ENCODE results near the gene SCUBE1.

Gene SCUBE1

GRCh38 chr22:43247546-43248260 lies 95.5 kb downstream of the SCUBE1 start:
- no peak overlapping the region for H3K14ac ChIP-seq (ENCODE audit: low read length)
- peaks cover 0 to 69% (median 0%) of the 10 kb centered on the region in 3 experiments for H3K27me3 ChIP-seq (ENCODE audit: control insufficient read depth in 3 of 3, insufficient read depth in 3 of 3, low read depth in 1 of 3, low read length in 3 of 3)
- no peak overlapping the region for H2AFZ ChIP-seq (ENCODE audit: low read length)
- H3K27ac ChIP-seq (replicated peaks; ENCODE audit: low read length): no peak overlapping the region
- no peak overlapping the region for H4K91ac ChIP-seq (ENCODE audit: low read depth, low read length, poor library complexity)
- peak overlapping the region; percentile 54 for H3K9ac ChIP-seq (ENCODE audit: low read depth, low read length, poor library complexity)
- H3K9me3 ChIP-seq (replicated peaks in 1 of 2; ENCODE audit: control insufficient read depth in 2 of 2, insufficient read depth in 1 of 2, low read depth in 1 of 2, low read length in 2 of 2): no peaks in the 10 kb centered on the region
- H3K36me3 ChIP-seq (replicated peaks in 1 of 2; ENCODE audit: control insufficient read depth in 2 of 2, insufficient read depth in 2 of 2, low read length in 2 of 2): peaks cover 0 to 15% of the 10 kb centered on the region in 2 donors
- H2BK5ac ChIP-seq (ENCODE audit: low read length): no peak overlapping the region
- no peak overlapping the region for H3K4me2 ChIP-seq (ENCODE audit: insufficient read depth, low read length, poor library complexity, severe bottlenecking)
- no CpG with 5 or more reads among the region's 10 CpGs for WGBS, 2 donors (ENCODE audit: extremely low coverage in 2 of 2, insufficient read length in 2 of 2, insufficient replicate concordance in 1 of 2)
- no peak overlapping the region for H2AK5ac ChIP-seq (ENCODE audit: low read depth, low read length)
- no peak overlapping the region for H3K4me3 ChIP-seq (ENCODE audit: low read length in 2 of 2)
- no peak overlapping the region for H3K4ac ChIP-seq (ENCODE audit: low read length)
- H3K4me1 ChIP-seq (ENCODE audit: control insufficient read depth in 2 of 2, insufficient read depth in 1 of 2, low read depth in 1 of 2, low read length in 2 of 2): peaks cover 0 to 16% of the 10 kb centered on the region in 2 donors
- no peak overlapping the region for H2BK120ac ChIP-seq (ENCODE audit: low read depth, low read length)
- DNase-seq (ENCODE audit: low spot score): no peak
- H4K8ac ChIP-seq (ENCODE audit: low read depth, low read length): no peak overlapping the region
- no peak overlapping the region for H3K18ac ChIP-seq (ENCODE audit: low read length)
- no peak overlapping the region for H2BK15ac ChIP-seq (ENCODE audit: low read length)
- H3K79me1 ChIP-seq (ENCODE audit: low read depth, low read length): no peaks in the 10 kb centered on the region
- H3K23ac ChIP-seq (ENCODE audit: low read depth, low read length, poor library complexity): no peak overlapping the region
- H2BK12ac ChIP-seq (ENCODE audit: low read length): no peak overlapping the region

GRCh38 chr22:43246188-43246587 lies 97.0 kb downstream of the SCUBE1 start:
- Histone ChIP-seq H4K91ac (ENCODE audit: low read depth, low read length, poor library complexity) (no peak overlapping the region), H2BK12ac (ENCODE audit: low read length) (no peak overlapping the region)
- WGBS, 2 donors (ENCODE audit: extremely low coverage in 2 of 2, insufficient read length in 2 of 2, insufficient replicate concordance in 1 of 2): no CpG with 5 or more reads among the region's 4 CpGs

GRCh38 chr22:43245717-43246116 lies 97.5 kb downstream of the SCUBE1 start:
- Histone ChIP-seq H3K79me1 (ENCODE audit: low read depth, low read length) (no peaks in the 10 kb centered on the region), H2BK120ac (ENCODE audit: low read depth, low read length) (no peak overlapping the region), H3K23ac (ENCODE audit: low read depth, low read length, poor library complexity) (no peak overlapping the region), H4K8ac (ENCODE audit: low read depth, low read length) (no peak overlapping the region), H2AK5ac (ENCODE audit: low read depth, low read length) (peak overlapping the region; percentile 50), H3K9ac (ENCODE audit: low read depth, low read length, poor library complexity) (no peak overlapping the region), H3K4ac (ENCODE audit: low read length) (no peak overlapping the region), H4K91ac (ENCODE audit: low read depth, low read length, poor library complexity) (no peak overlapping the region), H2BK5ac (ENCODE audit: low read length) (no peak overlapping the region), H3K36me3 (replicated peaks in 1 of 2; ENCODE audit: control insufficient read depth in 2 of 2, insufficient read depth in 2 of 2, low read length in 2 of 2) (peaks cover 0 to 10% of the 10 kb centered on the region in 2 donors), H3K14ac (ENCODE audit: low read length) (no peak overlapping the region), H3K4me2 (ENCODE audit: insufficient read depth, low read length, poor library complexity, severe bottlenecking) (no peak overlapping the region), H3K27me3 (ENCODE audit: control insufficient read depth in 3 of 3, insufficient read depth in 3 of 3, low read depth in 1 of 3, low read length in 3 of 3) (peaks cover 0 to 67% (median 0%) of the 10 kb centered on the region in 3 experiments), H3K27ac (replicated peaks; ENCODE audit: low read length) (no peak overlapping the region), H2AFZ (ENCODE audit: low read length) (no peak overlapping the region), H3K9me3 (replicated peaks in 1 of 2; ENCODE audit: control insufficient read depth in 2 of 2, insufficient read depth in 1 of 2, low read depth in 1 of 2, low read length in 2 of 2) (no peaks in the 10 kb centered on the region), H3K18ac (ENCODE audit: low read length) (peak overlapping the region; percentile 2), H3K4me1 (ENCODE audit: control insufficient read depth in 2 of 2, insufficient read depth in 1 of 2, low read depth in 1 of 2, low read length in 2 of 2) (peaks cover 0 to 17% of the 10 kb centered on the region in 2 donors), H2BK15ac (ENCODE audit: low read length) (no peak overlapping the region), H2BK12ac (ENCODE audit: low read length) (no peak overlapping the region), H3K4me3 (ENCODE audit: low read length in 2 of 2) (no peak overlapping the region)
- no CpG with 5 or more reads among the region's 10 CpGs for WGBS, 2 donors (ENCODE audit: extremely low coverage in 2 of 2, insufficient read length in 2 of 2, insufficient replicate concordance in 1 of 2)
- no peak for DNase-seq (ENCODE audit: low spot score)

More at GRCh38 chr22:43246188-43246587, 97.0 kb downstream of the SCUBE1 start:
- H3K27ac ChIP-seq (replicated peaks; ENCODE audit: low read length): no peak overlapping the region
- no peaks in the 10 kb centered on the region for H3K79me1 ChIP-seq (ENCODE audit: low read depth, low read length)
- H4K8ac ChIP-seq (ENCODE audit: low read depth, low read length): no peak overlapping the region
- H3K27me3 ChIP-seq (ENCODE audit: control insufficient read depth in 3 of 3, insufficient read depth in 3 of 3, low read depth in 1 of 3, low read length in 3 of 3): peaks cover 0 to 68% (median 0%) of the 10 kb centered on the region in 3 experiments
- peaks cover 0 to 13% of the 10 kb centered on the region in 2 donors for H3K36me3 ChIP-seq (replicated peaks in 1 of 2; ENCODE audit: control insufficient read depth in 2 of 2, insufficient read depth in 2 of 2, low read length in 2 of 2)
- H2BK120ac ChIP-seq (ENCODE audit: low read depth, low read length): no peak overlapping the region
- no peak overlapping the region for H2BK15ac ChIP-seq (ENCODE audit: low read length)
- no peak for DNase-seq (ENCODE audit: low spot score)
- H3K4me1 ChIP-seq (ENCODE audit: control insufficient read depth in 2 of 2, insufficient read depth in 1 of 2, low read depth in 1 of 2, low read length in 2 of 2): peaks cover 0 to 17% of the 10 kb centered on the region in 2 donors
- no peak overlapping the region for H3K4me2 ChIP-seq (ENCODE audit: insufficient read depth, low read length, poor library complexity, severe bottlenecking)
- H2AK5ac ChIP-seq (ENCODE audit: low read depth, low read length): no peak overlapping the region
- H3K4ac ChIP-seq (ENCODE audit: low read length): no peak overlapping the region
- H3K4me3 ChIP-seq (ENCODE audit: low read length in 2 of 2): no peak overlapping the region
- H3K9ac ChIP-seq (ENCODE audit: low read depth, low read length, poor library complexity): peak overlapping the region; percentile 12
- no peak overlapping the region for H3K14ac ChIP-seq (ENCODE audit: low read length)
- no peak overlapping the region for H3K23ac ChIP-seq (ENCODE audit: low read depth, low read length, poor library complexity)
- H2BK5ac ChIP-seq (ENCODE audit: low read length): no peak overlapping the region
- no peak overlapping the region for H2AFZ ChIP-seq (ENCODE audit: low read length)
- no peaks in the 10 kb centered on the region for H3K9me3 ChIP-seq (replicated peaks in 1 of 2; ENCODE audit: control insufficient read depth in 2 of 2, insufficient read depth in 1 of 2, low read depth in 1 of 2, low read length in 2 of 2)
- peak overlapping the region; percentile 53 for H3K18ac ChIP-seq (ENCODE audit: low read length)

- no peak overlapping the region for H3K4me3 ChIP-seq (ENCODE audit: low read length in 2 of 2)
- H3K4me2 ChIP-seq (ENCODE audit: insufficient read depth, low read length, poor library complexity, severe bottlenecking): no peak overlapping the region
- peak overlapping the region; percentile 94 for H3K14ac ChIP-seq (ENCODE audit: low read length)
- H2BK5ac ChIP-seq (ENCODE audit: low read length): no peak overlapping the region
- H3K9ac ChIP-seq (ENCODE audit: low read depth, low read length, poor library complexity): peak overlapping the region; percentile 12
- H2BK120ac ChIP-seq (ENCODE audit: low read depth, low read length): no peak overlapping the region
- H2BK12ac ChIP-seq (ENCODE audit: low read length): peak overlapping the region; percentile 82
- peak overlapping the region; percentile 24 for H2BK15ac ChIP-seq (ENCODE audit: low read length)
- H3K4ac ChIP-seq (ENCODE audit: low read length): no peak overlapping the region
- no peak overlapping the region for H2AFZ ChIP-seq (ENCODE audit: low read length)
- H3K36me3 ChIP-seq (replicated peaks in 1 of 2; ENCODE audit: control insufficient read depth in 2 of 2, insufficient read depth in 2 of 2, low read length in 2 of 2): peaks cover 0 to 9% of the 10 kb centered on the region in 2 donors
- H3K27ac ChIP-seq (replicated peaks; ENCODE audit: low read length): no peak overlapping the region
- H3K4me1 ChIP-seq (ENCODE audit: control insufficient read depth in 2 of 2, insufficient read depth in 1 of 2, low read depth in 1 of 2, low read length in 2 of 2): peaks cover 0 to 17% of the 10 kb centered on the region in 2 donors
- no peak overlapping the region for H4K8ac ChIP-seq (ENCODE audit: low read depth, low read length)
- peak overlapping the region; percentile 75 for H3K18ac ChIP-seq (ENCODE audit: low read length)
- peaks cover 0 to 65% (median 0%) of the 10 kb centered on the region in 3 experiments for H3K27me3 ChIP-seq (ENCODE audit: control insufficient read depth in 3 of 3, insufficient read depth in 3 of 3, low read depth in 1 of 3, low read length in 3 of 3)
- H3K9me3 ChIP-seq (replicated peaks in 1 of 2; ENCODE audit: control insufficient read depth in 2 of 2, insufficient read depth in 1 of 2, low read depth in 1 of 2, low read length in 2 of 2): no peaks in the 10 kb centered on the region
- H2AK5ac ChIP-seq (ENCODE audit: low read depth, low read length): peak overlapping the region; percentile 51
- no peak for DNase-seq (ENCODE audit: low spot score)
- WGBS, 2 donors (ENCODE audit: extremely low coverage in 2 of 2, insufficient read length in 2 of 2, insufficient replicate concordance in 1 of 2): no CpG with 5 or more reads among the region's 24 CpGs
- H3K79me1 ChIP-seq (ENCODE audit: low read depth, low read length): no peaks in the 10 kb centered on the region
- no peak overlapping the region for H4K91ac ChIP-seq (ENCODE audit: low read depth, low read length, poor library complexity)
- H3K23ac ChIP-seq (ENCODE audit: low read depth, low read length, poor library complexity): peak overlapping the region; percentile 78
Observed at GRCh38 chr22:43244803-43245527, 98.2 kb downstream of the SCUBE1 start.

Data from neuronal stem cell (in vitro differentiated cells).